Spleen (tissue), 11 donors: ENCODE measurements around the gene TTC7B. TPM values are rescaled to one million over a fixed set of nuclear protein-coding genes. Genes with fewer than 3 reads are reported as not detected.
"Not testable (repeated sequence)": the region's sequence is repeated elsewhere in the genome, so short reads cannot be mapped to it uniquely, and the experiment has no call there.

Experiments used
- DNase-seq: peaks from one replicate; pipeline ENCODE4 v3.0.0-alpha.2; 2020
- H3K27ac ChIP-seq, 8 donors: fragments of 200-600 bp; sonication (generic) in 7 of 8; 1 replicate in 4 of 8; 2 replicates in 4 of 8; pipeline versions ENCODE4 v1.5.0 to v1.8.0; 2016 to 2021; ENCODE audit warnings: inconsistent platforms in 4 of 8, mild to moderate bottlenecking in 4 of 8, moderate library complexity in 1 of 8
- H3K27me3 ChIP-seq, 7 donors: fragments of 200-600 bp; sonication (generic) in 6 of 7; replicated peaks in 1 of 7; 1 replicate in 4 of 7; 2 replicates in 3 of 7; pipeline versions ENCODE4 v1.5.0 to v1.8.0; 2016 to 2021; ENCODE audit warnings: inconsistent platforms in 3 of 7, mild to moderate bottlenecking in 1 of 7
- H3K36me3 ChIP-seq, 6 donors: fragments of 200-600 bp; sonication (generic) in 5 of 6; 1 replicate in 4 of 6; 2 replicates in 2 of 6; pipeline versions ENCODE4 v1.5.0 to v1.8.0; 2016 to 2021; ENCODE audit warnings: inconsistent platforms in 2 of 6
- H3K4me1 ChIP-seq, 6 donors: fragments of 200-600 bp; sonication (generic) in 5 of 6; 1 replicate in 3 of 6; 2 replicates in 3 of 6; pipeline versions ENCODE4 v1.5.0 to v1.8.0; 2016 to 2021; ENCODE audit warnings: inconsistent platforms in 3 of 6
- H3K4me3 ChIP-seq, 8 donors: fragments of 200-600 bp; sonication (generic) in 7 of 8; 1 replicate in 4 of 8; 2 replicates in 4 of 8; pipeline versions ENCODE4 v1.5.0 to v1.8.0; 2016 to 2021; ENCODE audit warnings: inconsistent platforms in 4 of 8, mild to moderate bottlenecking in 4 of 8, moderate library complexity in 2 of 8
- H3K9me3 ChIP-seq, 8 donors: fragments of 200-600 bp; sonication (generic) in 7 of 8; 1 replicate in 4 of 8; 2 replicates in 4 of 8; pipeline versions ENCODE4 v1.5.0 to v1.8.0; 2016 to 2021; ENCODE audit warnings: inconsistent platforms in 4 of 8
- CTCF ChIP-seq, 11 experiments: fragments of 200-600 bp in 7 of 11; fragments of 450-650 bp in 4 of 11; sonication (generic) in 4 of 11; IDR thresholded peaks in 8 of 11; conservative IDR thresholded peaks in 3 of 11; 1 replicate in 7 of 11; 2 replicates in 4 of 11; pipeline versions ENCODE4 v1.4.0 to v1.8.0; 2016 to 2021; ENCODE audit warnings: antibody characterized with exemption in 11 of 11, inconsistent platforms in 4 of 11, mild to moderate bottlenecking in 1 of 11
- POLR2A ChIP-seq, 3 donors: fragments of 450-650 bp; IDR thresholded peaks; one replicate each; pipeline ENCODE4 v1.5.1; 2017; ENCODE audit warnings: antibody characterized with exemption in 3 of 3, mild to moderate bottlenecking in 1 of 3
- POLR2AphosphoS5 ChIP-seq, 3 donors: sonication (generic); formaldehyde crosslinking; IDR thresholded peaks; one replicate each; pipeline ENCODE4 v1.5.1; 2017; ENCODE audit warnings: antibody characterized with exemption in 3 of 3
- WGBS, 5 donors: extraction: QIAGEN DNeasy Blood & Tissue Kit in 3 of 5; methylation state at CpG; one replicate each; pipeline versions ENCODE4 v1.1.5 to v1.1.7; 2013 to 2018; 5-methylcytosine and 5-hydroxymethylcytosine counted together
- intact Hi-C: fragments of 100-400 bp; cut with DNase I; formaldehyde crosslinking; loops from one replicate; pipeline ENCODE4 v1.15.0; 2023; ENCODE audit warnings: low total_unique reads
- polyA plus RNA-seq, 3 donors: library from polyadenylated mRNA; stranded (reverse); fragments of 200-250 nt; gene quantifications; one replicate each; pipeline ENCODE4 v1.2.1, GENCODE V29; 2013
- total RNA-seq, 7 donors: library from RNA; depleted of rRNA in 3 of 7; stranded (reverse); fragments of >200 nt in 3 of 7; fragmentation: NEBNext Ultra II Directional in 4 of 7; extraction: Animal tissue kit (Norgen Biotek cat#: 25700) in 4 of 7; gene quantifications; one replicate each; pipeline versions ENCODE4 v1.1.0 to v1.2.1, GENCODE V29; 2016 to 2021
- donor health status: healthy with polysubstance abuse.
- donor health status: DM: no; HTN: no; CAD: no; lungs with moderate emphysema.
- donor health status: DM: no; HTN: no; CAD: no.
- donor health status: Bipolar disorder and iron deficiency.
- donor health status: healthy.
- donor health status: DM: no; HTN: no; CAD: no.
- donor health status: DM: yes; HTN: yes; CAD: no.

The TTC7B gene
- total and polyA plus RNA-seq, 10 donors, result 6.6 to 98.4 (median 62.6) TPM

- intact Hi-C loops, result no loop called here
- Histone ChIP-seq H3K27me3 (no peaks in the 10 kb centered on the region), H3K27ac (peak overlapping the region; percentile 21 to 87 (median 80)), H3K4me3 (no peak overlapping the region), H3K9me3 (no peaks in the 10 kb centered on the region), H3K36me3 (no peaks in the 10 kb centered on the region), H3K4me1 (peaks cover 0 to 39% (median 23%) of the 10 kb centered on the region in 6 donors)
- WGBS, 5 donors, result 58 to 72% (median 63%) methylated on average over 10 of the region's 10 CpGs
- TF ChIP-seq CTCF (IDR thresholded peaks at IDR 0.05 in 8 of 11, conservative IDR thresholded peaks at IDR 0.05 in 3 of 11), result no peak
- peak in 2 of 3 donors; percentile 73 to 85 for TF ChIP-seq POLR2AphosphoS5 (IDR thresholded peaks at IDR 0.05)
- TF ChIP-seq POLR2A (IDR thresholded peaks at IDR 0.05), result no peak
- DNase-seq, result no peak
Observed at GRCh38 chr14:90839024-90839888, 23.0 kb upstream of the TTC7B start.

GRCh38 chr14:90838531-90838930 lies 22.3 kb upstream of the TTC7B start:
- H3K27me3 ChIP-seq, DNase-seq, H3K4me3 ChIP-seq, H3K36me3 ChIP-seq, H3K9me3 ChIP-seq, intact Hi-C loops: not testable (repeated sequence)
- peaks cover 0 to 39% (median 23%) of the 10 kb centered on the region in 6 donors for H3K4me1 ChIP-seq
- 68 to 90% (median 78%) methylated on average over 8 of the region's 8 CpGs for WGBS, 5 donors
- H3K27ac ChIP-seq, result peak overlapping the region in 7 of 8 donors; percentile 66 to 87 (median 83)

DNA sequence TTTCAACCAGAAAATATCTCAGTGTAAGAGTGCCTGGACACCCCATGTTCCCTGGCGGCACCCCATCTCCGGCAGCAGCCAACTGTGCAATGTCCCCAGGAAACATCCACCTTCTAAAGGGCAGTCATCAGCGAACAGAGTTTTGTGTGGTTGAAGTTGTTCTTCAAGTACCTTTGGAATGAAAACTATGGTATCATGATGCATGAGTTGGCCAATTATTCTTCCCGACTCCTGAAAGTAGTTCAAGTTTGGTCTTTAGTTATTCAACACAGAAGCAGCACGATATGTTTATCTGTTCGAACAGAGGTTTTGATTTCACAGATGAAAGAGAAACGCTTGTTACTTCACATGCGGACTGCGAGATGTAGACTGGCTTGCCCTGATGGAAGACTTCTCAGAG lies 21.1 kb upstream of the TTC7B start:
- WGBS, 5 donors, result 93 to 97% (median 95%) methylated on average over 9 of the region's 9 CpGs

GRCh38 chr14:90836692-90837063 lies 20.4 kb upstream of the TTC7B start:
- H3K4me1 ChIP-seq, result peaks cover 0 to 32% (median 15%) of the 10 kb centered on the region in 6 donors
- WGBS, 5 donors, result 60 to 72% (median 65%) methylated on average over 7 of the region's 7 CpGs
- no peak for DNase-seq

More for the DNA sequence above, 21.1 kb upstream of the TTC7B start:
- Histone ChIP-seq H3K27me3 (no peaks in the 10 kb centered on the region), H3K9me3 (no peaks in the 10 kb centered on the region), H3K4me1 (peaks cover 0 to 32% (median 15%) of the 10 kb centered on the region in 6 donors), H3K36me3 (no peaks in the 10 kb centered on the region), H3K27ac (peak overlapping the region in 1 of 8 donors; percentile 84), H3K4me3 (no peak overlapping the region)
- DNase-seq, result no peak
- intact Hi-C loops, result no loop called here
- no peak for TF ChIP-seq POLR2AphosphoS5 (IDR thresholded peaks at IDR 0.05)
- TF ChIP-seq CTCF (IDR thresholded peaks at IDR 0.05 in 8 of 11, conservative IDR thresholded peaks at IDR 0.05 in 3 of 11), result no peak
- no peak for TF ChIP-seq POLR2A (IDR thresholded peaks at IDR 0.05)

More at GRCh38 chr14:90836692-90837063, 20.4 kb upstream of the TTC7B start:
- H3K4me3 ChIP-seq, result no peak overlapping the region
- H3K9me3 ChIP-seq, result no peaks in the 10 kb centered on the region
- H3K27me3 ChIP-seq, result no peaks in the 10 kb centered on the region
- TF ChIP-seq POLR2AphosphoS5 (IDR thresholded peaks at IDR 0.05) (no peak), POLR2A (IDR thresholded peaks at IDR 0.05) (no peak), CTCF (IDR thresholded peaks at IDR 0.05 in 8 of 11, conservative IDR thresholded peaks at IDR 0.05 in 3 of 11) (no peak)
- no peaks in the 10 kb centered on the region for H3K36me3 ChIP-seq
- peak overlapping the region in 1 of 8 donors; percentile 14 for H3K27ac ChIP-seq
- intact Hi-C loops, result no loop called here
